Measurements from ENCODE around the gene SEPTIN5.

GRCh38 chr22:19760058-19760950 lies 46.0 kb downstream of the SEPTIN5 start, which contains the start of gene TBX1:
- TF ChIP-seq CTCF (IDR thresholded peaks at IDR 0.05) (no peak), POLR2A (IDR thresholded peaks at IDR 0.05) (no peak)
